ENCODE results near the gene POU3F2.
A peak's percentile ranks its signal among the peaks of the same experiment; 100 is the strongest.

POU3F2 gene

DNA sequence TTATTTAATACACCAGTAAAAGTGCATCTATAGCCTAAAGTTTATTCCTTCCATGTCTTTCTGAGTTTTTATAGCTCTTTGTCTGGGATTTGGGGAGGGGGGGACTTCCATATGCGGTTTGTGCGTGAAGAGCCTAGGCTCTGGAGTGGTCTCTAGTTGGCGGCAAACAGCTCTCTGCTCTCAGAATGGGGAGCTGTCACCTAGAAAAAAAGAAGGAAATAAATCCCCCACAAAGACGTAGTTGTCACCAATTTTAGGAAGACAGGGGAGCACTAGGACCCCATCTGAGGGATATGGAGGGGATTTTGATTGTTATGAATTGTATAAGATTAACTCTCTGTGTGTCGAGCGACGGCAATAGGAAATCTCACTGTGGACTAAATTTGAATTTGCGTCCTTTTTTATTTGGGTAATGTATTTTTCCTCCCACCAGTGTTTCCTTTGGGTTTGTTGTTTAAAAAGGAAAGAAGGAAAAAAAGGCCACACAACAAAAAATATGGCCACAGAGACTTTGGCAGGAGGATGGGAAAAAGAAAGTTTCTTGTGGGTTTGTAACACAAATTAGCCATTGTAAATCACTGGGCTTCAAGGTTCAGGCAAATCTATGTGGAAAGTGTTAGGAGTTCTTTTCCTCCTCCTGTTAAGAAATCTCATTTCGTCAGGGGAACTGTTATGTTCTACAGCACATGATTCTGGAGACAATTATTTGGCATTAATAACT is 7.4 kb downstream of the POU3F2 start:
- H3K27ac ChIP-seq: no peak overlapping the region
- TF ChIP-seq, protein P1, sequence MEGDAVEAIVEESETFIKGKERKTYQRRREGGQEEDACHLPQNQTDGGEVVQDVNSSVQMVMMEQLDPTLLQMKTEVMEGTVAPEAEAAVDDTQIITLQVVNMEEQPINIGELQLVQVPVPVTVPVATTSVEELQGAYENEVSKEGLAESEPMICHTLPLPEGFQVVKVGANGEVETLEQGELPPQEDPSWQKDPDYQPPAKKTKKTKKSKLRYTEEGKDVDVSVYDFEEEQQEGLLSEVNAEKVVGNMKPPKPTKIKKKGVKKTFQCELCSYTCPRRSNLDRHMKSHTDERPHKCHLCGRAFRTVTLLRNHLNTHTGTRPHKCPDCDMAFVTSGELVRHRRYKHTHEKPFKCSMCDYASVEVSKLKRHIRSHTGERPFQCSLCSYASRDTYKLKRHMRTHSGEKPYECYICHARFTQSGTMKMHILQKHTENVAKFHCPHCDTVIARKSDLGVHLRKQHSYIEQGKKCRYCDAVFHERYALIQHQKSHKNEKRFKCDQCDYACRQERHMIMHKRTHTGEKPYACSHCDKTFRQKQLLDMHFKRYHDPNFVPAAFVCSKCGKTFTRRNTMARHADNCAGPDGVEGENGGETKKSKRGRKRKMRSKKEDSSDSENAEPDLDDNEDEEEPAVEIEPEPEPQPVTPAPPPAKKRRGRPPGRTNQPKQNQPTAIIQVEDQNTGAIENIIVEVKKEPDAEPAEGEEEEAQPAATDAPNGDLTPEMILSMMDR (IDR thresholded peaks at IDR 0.05): no peak
- TF ChIP-seq ZFX (IDR thresholded peaks at IDR 0.05; ENCODE audit: borderline replicate concordance): no peak

DNA sequence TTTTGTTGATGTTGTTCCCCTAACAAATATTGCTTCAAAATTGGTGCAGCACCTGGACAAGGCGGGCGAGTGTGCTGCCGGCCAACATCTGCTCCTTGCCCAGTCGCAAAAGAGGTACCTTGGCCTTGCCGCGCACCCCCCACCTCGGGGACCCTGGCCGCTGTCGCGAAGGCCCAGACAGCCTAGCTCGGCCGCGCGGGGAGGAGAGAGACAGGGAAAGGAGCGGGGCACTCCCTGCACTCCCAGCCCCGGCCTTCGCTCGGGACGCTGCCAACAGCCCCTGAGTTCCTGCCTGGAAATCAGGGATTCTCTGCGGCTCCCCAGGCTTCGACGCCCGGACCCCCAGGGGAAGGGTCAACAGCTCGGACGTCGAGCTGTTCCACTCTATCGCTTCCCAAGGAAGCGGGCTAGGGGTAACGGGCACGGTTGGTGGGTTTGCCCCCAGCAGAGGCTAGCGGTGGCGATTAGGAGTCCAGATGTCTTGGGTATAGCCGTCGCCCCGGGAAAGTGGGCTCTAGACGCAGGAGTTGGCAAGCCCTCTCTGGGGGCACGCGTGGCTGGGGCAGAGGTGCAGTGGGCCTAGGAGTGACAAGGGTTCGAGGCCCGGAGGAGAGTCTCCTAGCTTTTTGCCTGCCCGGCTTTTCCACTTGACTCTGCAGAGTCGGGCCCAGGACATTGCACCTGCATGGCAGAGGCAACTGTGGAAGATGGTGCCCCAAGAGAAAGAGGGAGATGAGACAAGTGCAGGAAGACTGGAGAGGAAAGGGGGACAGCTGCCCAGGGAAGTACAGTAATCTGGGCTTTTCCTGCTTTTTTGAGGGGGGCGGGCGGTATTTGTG is 8.2 kb downstream of the POU3F2 start:
- no peak overlapping the region for H3K27ac ChIP-seq
- TF ChIP-seq, protein P1 (IDR thresholded peaks at IDR 0.05): no peak
- TF ChIP-seq ZFX (IDR thresholded peaks at IDR 0.05; ENCODE audit: borderline replicate concordance): no peak

DNA sequence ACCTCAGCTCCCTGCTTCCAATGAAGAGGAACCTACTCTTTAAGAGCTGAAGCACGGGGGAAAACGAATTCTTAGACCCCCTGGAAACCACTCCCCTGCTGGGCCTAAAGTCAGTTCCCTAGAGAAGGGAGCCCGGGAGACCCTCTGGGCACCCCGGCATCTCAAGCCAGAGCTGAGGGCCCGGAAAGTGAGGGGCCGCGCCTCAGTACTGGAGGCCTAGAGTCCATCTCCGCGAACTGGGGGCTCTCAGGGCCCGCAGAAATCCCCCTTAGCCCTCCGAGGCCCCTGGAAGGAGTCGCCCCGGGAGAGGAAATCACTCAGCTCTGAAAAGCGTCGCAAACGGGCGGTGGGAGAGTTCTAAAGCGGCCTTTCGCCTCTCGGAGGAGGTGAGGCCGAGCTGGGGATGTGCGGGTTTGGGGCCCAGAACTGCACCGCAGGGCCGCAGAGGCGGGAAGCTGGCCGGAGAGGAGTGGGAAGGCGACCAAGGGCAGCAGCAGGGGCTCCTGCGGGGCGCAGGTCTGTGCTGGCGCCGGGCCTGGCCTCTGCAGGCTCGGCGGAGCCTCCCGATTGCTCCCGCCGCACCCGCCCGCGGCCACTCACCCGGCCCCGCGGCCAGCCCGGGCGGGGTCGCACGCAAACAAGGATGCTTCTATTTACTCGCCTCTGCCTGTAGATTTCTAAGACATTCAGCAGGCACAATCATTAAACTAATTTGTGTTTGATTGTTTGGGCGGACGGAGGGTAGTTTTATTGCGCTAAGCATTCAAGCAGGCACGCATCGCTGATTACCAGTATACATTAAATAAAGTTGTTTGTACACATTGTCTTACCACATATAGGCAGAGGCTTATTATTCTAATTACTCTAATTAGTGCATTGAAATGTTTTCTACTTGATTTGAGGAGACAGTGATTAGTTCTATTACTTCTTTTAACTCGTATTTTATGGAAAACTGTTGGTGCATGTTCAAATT is 9.2 kb downstream of the POU3F2 start:
- H3K27ac ChIP-seq: no peak overlapping the region
- TF ChIP-seq ZFX (IDR thresholded peaks at IDR 0.05; ENCODE audit: borderline replicate concordance): no peak
- TF ChIP-seq, protein P1 (IDR thresholded peaks at IDR 0.05): no peak

DNA sequence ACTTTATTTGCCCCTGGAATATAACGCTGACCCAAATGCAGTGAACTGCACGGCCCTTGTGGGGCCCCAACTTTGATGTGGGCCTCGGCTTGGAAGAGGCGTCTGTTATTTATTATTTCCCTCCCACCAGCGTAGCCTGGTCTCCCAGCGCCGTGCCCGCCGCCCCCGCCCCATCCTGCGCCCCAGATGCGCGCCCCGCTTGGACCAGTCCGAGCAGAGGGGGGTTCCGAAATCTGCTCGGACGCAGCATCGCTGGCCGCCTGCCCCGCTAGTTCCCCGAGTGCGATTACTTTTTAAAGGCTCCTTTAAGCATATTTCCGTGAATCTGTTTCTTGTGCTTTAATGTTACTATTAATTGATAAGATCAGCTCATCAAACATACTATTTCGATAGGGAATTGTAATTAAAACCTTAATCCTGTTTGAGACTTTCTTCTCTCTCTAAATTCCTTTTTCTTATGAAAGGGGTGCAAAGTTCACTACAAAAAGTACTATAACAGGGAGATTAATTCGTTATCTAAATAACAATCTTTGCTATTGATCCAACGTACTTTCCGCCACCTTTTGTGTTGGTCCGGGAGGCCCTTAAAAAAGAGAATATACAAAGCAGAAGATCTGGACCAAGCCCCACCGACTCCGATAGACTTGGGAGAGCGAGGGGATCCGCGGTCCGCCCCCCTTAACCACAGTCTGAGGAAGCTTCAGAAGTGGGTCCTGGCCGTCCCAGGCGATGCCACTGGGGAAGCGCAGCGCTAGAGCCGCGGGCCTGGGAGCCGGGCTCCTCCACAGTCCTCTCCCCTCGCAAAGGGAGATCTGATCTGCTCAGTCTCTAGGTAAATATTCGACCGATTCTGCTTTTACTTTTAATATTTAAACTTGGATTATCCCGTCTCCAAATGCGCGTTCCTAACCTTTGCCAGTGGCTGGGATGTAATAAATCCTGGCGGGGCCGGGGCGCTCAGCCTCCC is 10.2 kb downstream of the POU3F2 start:
- TF ChIP-seq, protein P1 (IDR thresholded peaks at IDR 0.05): no peak
- no peak for TF ChIP-seq ZFX (IDR thresholded peaks at IDR 0.05; ENCODE audit: borderline replicate concordance)
- H3K27ac ChIP-seq: no peak overlapping the region

DNA sequence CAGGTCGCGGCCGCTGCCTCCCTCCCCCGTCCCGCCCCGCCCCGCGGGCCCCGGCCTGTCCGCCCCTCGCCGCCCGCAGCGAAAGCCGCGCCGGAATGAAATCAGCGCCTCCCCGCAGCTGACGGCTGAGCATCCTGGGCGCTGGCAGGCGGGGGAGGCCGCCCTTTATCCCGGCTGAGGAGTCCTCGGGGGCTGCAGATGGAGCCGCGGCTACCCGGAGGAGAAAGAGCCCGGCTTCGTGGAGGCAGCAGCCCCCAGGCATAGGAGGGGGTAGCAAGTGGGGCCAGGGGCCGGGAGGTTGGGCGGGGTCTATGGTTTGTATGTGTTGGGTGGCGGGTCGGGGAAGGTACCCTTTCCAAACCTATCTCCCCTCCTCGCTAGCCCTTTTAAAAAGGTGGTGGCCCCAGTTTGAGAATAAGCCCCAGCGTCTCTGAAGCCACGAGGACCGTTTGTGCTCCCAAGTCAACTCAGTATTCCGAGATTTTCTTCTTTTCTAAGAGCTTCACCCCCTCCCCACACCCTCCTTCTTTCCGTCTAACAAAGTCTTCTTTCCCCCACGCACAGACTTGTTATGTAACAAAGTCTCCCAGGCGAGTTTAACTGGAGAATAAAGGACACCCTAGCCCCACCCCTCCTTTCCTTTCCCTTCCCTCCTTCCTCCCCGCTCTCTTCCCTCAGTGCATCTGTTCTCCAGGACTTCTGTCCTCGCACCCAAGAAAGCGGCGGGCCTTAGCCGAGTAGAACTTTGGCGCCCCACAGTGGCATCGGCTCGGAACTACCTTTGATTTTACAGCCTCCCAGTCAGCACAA is 11.0 kb downstream of the POU3F2 start:
- no peak overlapping the region for H3K27ac ChIP-seq
- TF ChIP-seq, protein P1 (IDR thresholded peaks at IDR 0.05): peak; percentile 93
- no peak for TF ChIP-seq ZFX (IDR thresholded peaks at IDR 0.05; ENCODE audit: borderline replicate concordance)

Measured in 22Rv1 (cell line).